IPS-18a (cell line): ENCODE results near the gene SMC3.

Experiments used
- H3K27ac ChIP-seq: one replicate; pipeline ENCODE4 v1.5.1; 2013; ENCODE audit warnings: low read length
- H3K27me3 ChIP-seq: one replicate; pipeline ENCODE4 v1.6.1; 2013; ENCODE audit warnings: mild to moderate bottlenecking, low read length; ENCODE audit not compliant: control insufficient read depth, insufficient read depth
- H3K36me3 ChIP-seq: one replicate; pipeline ENCODE4 v1.6.1; 2013; ENCODE audit warnings: low read depth, low read length; ENCODE audit not compliant: control insufficient read depth
- H3K4me1 ChIP-seq: one replicate; pipeline ENCODE4 v1.6.1; 2013; ENCODE audit warnings: low read depth, low read length; ENCODE audit not compliant: control insufficient read depth
- H3K4me3 ChIP-seq: one replicate; pipeline ENCODE4 v1.5.1; 2013; ENCODE audit warnings: low read length
- H3K9ac ChIP-seq: one replicate; pipeline ENCODE4 v1.6.1; 2013; ENCODE audit warnings: mild to moderate bottlenecking, low read length, moderate library complexity
- H3K9me3 ChIP-seq: one replicate; pipeline ENCODE4 v1.6.1; 2013; ENCODE audit warnings: low read depth, low read length; ENCODE audit not compliant: control insufficient read depth

SMC3 gene

GRCh38 chr10:110566472-110567200, 859 bp upstream of the SMC3 start:
- Histone ChIP-seq H3K27ac (peak overlapping the region; percentile 99), H3K27me3 (no peaks in the 10 kb centered on the region), H3K4me3 (peak overlapping the region; percentile 81), H3K9me3 (no peaks in the 10 kb centered on the region), H3K4me1 (peaks cover 14% of the 10 kb centered on the region), H3K36me3 (peaks cover 18% of the 10 kb centered on the region), H3K9ac (peak overlapping the region; percentile 93)

GRCh38 chr10:110568055-110568735, 700 bp downstream of the SMC3 start:
- peak overlapping the region; percentile 99 for H3K27ac ChIP-seq
- H3K36me3 ChIP-seq: peaks cover 28% of the 10 kb centered on the region
- peaks cover 14% of the 10 kb centered on the region for H3K4me1 ChIP-seq
- H3K9me3 ChIP-seq: no peaks in the 10 kb centered on the region
- H3K9ac ChIP-seq: peak overlapping the region; percentile 93
- H3K4me3 ChIP-seq: peak overlapping the region; percentile 81
- no peaks in the 10 kb centered on the region for H3K27me3 ChIP-seq

GRCh38 chr10:110569122-110569521, 1.6 kb downstream of the SMC3 start:
- Histone ChIP-seq H3K4me1 (peaks cover 14% of the 10 kb centered on the region), H3K36me3 (peaks cover 34% of the 10 kb centered on the region), H3K9ac (peak overlapping the region; percentile 93), H3K27me3 (no peaks in the 10 kb centered on the region), H3K4me3 (peak overlapping the region; percentile 81), H3K9me3 (no peaks in the 10 kb centered on the region), H3K27ac (no peak overlapping the region)

- H3K27ac ChIP-seq: no peak overlapping the region
- H3K4me1 ChIP-seq: peaks cover 14% of the 10 kb centered on the region
- no peaks in the 10 kb centered on the region for H3K9me3 ChIP-seq
- H3K9ac ChIP-seq: no peak overlapping the region
- H3K27me3 ChIP-seq: no peaks in the 10 kb centered on the region
- H3K4me3 ChIP-seq: no peak overlapping the region
- peaks cover 40% of the 10 kb centered on the region for H3K36me3 ChIP-seq
Observed at GRCh38 chr10:110569736-110570135, 2.2 kb downstream of the SMC3 start.

- no peak overlapping the region for H3K27ac ChIP-seq
- H3K36me3 ChIP-seq: peaks cover 55% of the 10 kb centered on the region
- H3K27me3 ChIP-seq: no peaks in the 10 kb centered on the region
- peaks cover 14% of the 10 kb centered on the region for H3K4me1 ChIP-seq
- H3K9me3 ChIP-seq: no peaks in the 10 kb centered on the region
- H3K4me3 ChIP-seq: no peak overlapping the region
- H3K9ac ChIP-seq: no peak overlapping the region
Observed at GRCh38 chr10:110571093-110571743, 3.7 kb downstream of the SMC3 start.

GRCh38 chr10:110572862-110573261, 5.4 kb downstream of the SMC3 start:
- H3K9ac ChIP-seq: no peak overlapping the region
- H3K27me3 ChIP-seq: no peaks in the 10 kb centered on the region
- peaks cover 70% of the 10 kb centered on the region for H3K36me3 ChIP-seq
- H3K9me3 ChIP-seq: no peaks in the 10 kb centered on the region
- H3K4me1 ChIP-seq: peaks cover 10% of the 10 kb centered on the region
- no peak overlapping the region for H3K27ac ChIP-seq
- H3K4me3 ChIP-seq: no peak overlapping the region

GRCh38 chr10:110574420-110574819, 6.9 kb downstream of the SMC3 start:
- no peak overlapping the region for H3K9ac ChIP-seq
- no peaks in the 10 kb centered on the region for H3K27me3 ChIP-seq
- H3K9me3 ChIP-seq: no peaks in the 10 kb centered on the region
- no peak overlapping the region for H3K4me3 ChIP-seq
- H3K36me3 ChIP-seq: peaks cover 81% of the 10 kb centered on the region
- H3K27ac ChIP-seq: no peak overlapping the region
- H3K4me1 ChIP-seq: peaks cover 3% of the 10 kb centered on the region

- Histone ChIP-seq H3K9me3 (no peaks in the 10 kb centered on the region), H3K4me1 (no peaks in the 10 kb centered on the region), H3K27ac (no peak overlapping the region), H3K27me3 (no peaks in the 10 kb centered on the region), H3K36me3 (peaks cover 84% of the 10 kb centered on the region), H3K9ac (no peak overlapping the region), H3K4me3 (no peak overlapping the region)
Observed at GRCh38 chr10:110576220-110576619, 8.7 kb downstream of the SMC3 start.

- no peaks in the 10 kb centered on the region for H3K27me3 ChIP-seq
- H3K9ac ChIP-seq: no peak overlapping the region
- no peak overlapping the region for H3K4me3 ChIP-seq
- peaks cover 91% of the 10 kb centered on the region for H3K36me3 ChIP-seq
- no peaks in the 10 kb centered on the region for H3K9me3 ChIP-seq
- no peak overlapping the region for H3K27ac ChIP-seq
- no peaks in the 10 kb centered on the region for H3K4me1 ChIP-seq
Observed at GRCh38 chr10:110577056-110577455, 9.6 kb downstream of the SMC3 start.

- Histone ChIP-seq H3K4me3 (no peak overlapping the region), H3K9ac (no peak overlapping the region), H3K27ac (no peak overlapping the region), H3K9me3 (no peaks in the 10 kb centered on the region), H3K27me3 (no peaks in the 10 kb centered on the region), H3K4me1 (no peaks in the 10 kb centered on the region), H3K36me3 (peaks cover 92% of the 10 kb centered on the region)
Observed at GRCh38 chr10:110584006-110584405, 16.5 kb downstream of the SMC3 start.

GRCh38 chr10:110591760-110592159, 24.3 kb downstream of the SMC3 start:
- H3K4me3 ChIP-seq: no peak overlapping the region
- H3K36me3 ChIP-seq: peaks cover 91% of the 10 kb centered on the region
- no peak overlapping the region for H3K9ac ChIP-seq
- no peak overlapping the region for H3K27ac ChIP-seq
- H3K27me3 ChIP-seq: no peaks in the 10 kb centered on the region
- H3K4me1 ChIP-seq: no peaks in the 10 kb centered on the region
- H3K9me3 ChIP-seq: no peaks in the 10 kb centered on the region
